ENCODE measurements around the gene LDLRAD4.

LDLRAD4 gene

DNA sequence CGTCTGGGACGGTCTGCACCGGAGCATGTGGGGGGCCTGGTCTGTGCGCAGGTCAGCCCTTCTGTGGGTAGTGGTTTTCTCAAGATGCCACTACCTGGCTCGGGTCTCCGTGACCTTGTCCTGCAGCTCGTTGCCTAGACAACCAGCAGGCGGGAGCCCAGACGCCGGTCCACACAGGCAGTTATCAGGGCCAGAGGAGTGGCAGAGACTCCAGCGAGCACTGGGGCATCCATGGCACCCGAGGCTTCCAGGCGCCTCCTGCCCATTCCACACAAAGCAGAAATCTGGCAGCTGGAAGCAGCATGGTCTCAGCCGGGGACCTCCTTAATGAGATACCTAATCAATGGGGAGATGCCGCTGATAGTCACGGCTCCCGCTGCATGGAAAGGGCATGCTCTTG is 351.7 kb downstream of the LDLRAD4 start:
- no peak for DNase-seq

- DNase-seq = no peak
These were observed 352.4 kb downstream of the LDLRAD4 start for GRCh38 chr18:13570856-13571495.

DNA sequence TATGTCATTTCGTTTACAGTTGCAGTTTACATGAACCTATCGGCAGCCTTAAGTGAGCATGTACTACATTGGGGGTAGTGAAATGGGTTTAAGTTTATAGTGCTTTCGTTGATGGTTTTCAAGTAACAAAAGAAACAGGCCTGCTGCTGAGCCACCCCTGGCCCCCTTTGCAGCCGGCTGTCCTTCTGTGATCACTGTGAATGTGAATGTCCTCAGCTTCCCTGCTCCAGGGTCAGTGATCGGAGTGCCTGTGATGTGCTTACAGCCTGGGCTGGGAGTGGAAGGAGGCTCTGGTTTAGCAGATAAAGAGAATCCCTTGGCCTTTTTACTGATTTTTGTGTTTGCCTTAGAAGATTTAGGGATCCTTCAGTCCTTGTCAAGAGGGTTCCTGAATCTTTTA is 353.6 kb downstream of the LDLRAD4 start:
- no peak for DNase-seq

GRCh38 chr18:13572721-13573120 is 354.2 kb downstream of the LDLRAD4 start:
- DNase-seq = no peak

DNA sequence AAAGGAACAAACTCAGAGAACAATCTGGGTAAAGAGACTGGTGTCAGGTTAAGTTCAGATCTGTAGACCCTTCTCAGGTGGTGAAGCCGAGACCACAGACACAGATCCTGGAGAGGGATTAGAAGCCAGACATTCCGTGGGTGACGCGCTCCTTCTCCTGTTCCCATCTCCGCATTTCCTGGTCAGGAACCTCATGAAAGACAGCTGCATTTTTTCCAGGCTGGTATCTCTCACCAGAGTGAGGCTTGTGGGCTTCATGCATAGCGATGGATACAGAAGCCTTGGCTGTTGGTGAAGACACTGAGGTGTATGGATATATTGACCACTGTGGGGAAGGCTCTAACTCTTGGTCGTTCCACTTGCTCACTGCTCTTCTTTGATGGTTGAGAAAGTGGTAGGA is 355.2 kb downstream of the LDLRAD4 start:
- DNase-seq = no peak

DNA sequence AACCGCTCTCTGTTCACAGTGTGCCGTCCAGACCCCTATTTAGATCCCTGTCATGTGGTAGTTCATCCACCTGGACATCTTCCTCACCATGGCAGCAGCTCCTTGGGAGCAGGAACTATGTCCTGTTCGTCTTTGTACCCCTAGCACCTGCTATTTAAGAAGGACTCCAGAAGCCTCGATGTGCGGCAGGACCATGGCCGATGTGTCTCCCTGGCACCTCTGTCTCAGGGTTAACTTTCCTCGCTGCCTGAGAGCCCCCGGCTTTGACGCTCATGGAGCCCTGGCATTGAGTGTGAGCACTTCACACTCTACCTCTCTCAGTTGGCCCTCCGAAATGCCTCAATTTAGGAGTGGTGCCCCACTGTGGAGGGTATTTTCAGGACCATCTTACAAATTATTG is 355.8 kb downstream of the LDLRAD4 start:
- no peak for DNase-seq

GRCh38 chr18:13574761-13575160 is 356.2 kb downstream of the LDLRAD4 start:
- no peak for DNase-seq

DNA sequence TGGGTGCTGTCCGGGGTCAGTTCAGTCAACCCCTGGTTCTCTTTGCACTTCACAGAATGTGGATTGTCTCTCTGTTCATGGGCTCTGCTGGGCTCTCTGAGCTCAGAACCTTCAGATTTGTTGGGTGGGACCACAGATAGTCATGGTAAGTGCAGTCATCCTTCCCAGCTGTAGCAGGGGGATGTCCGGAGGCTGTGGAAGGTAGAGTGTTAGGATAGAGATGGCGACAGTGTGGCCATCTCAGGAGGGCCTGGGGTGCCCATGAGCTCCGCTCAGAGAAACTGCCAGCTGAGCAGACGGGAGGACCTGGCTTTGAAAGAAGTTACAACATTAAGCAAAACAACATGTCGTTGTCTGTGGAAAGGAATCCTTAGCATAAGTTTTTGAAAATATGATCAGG is 358.0 kb downstream of the LDLRAD4 start:
- DNase-seq = no peak

DNA sequence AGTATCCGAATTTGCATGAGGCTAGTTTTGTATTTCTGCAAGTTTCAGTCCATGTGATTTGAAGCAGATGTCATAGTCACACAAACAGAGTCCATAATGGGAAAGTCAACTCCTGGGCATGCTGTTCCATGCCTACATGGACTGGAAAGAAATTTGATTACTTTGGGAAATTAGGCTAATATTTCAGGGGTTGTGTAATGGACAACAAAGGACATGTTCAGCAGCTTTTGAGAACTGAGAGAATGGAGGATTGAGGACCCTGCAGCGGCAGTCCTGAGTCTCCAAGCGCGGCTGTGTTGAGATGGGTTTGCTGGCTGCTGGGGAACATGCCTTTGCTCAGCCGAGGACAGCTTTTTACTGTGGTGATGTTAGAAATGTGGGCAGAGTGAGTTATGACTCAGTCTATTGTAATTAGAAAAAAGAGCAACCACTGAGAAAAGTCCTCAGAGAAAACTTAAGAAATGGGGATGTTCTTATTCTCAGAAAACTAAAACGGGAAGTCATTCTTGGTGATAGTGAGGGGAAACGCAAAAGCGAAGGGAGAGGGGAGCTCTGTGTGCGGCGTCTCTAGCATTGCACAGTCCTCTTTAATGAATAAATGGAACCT is 358.6 kb downstream of the LDLRAD4 start:
- no peak for DNase-seq

GRCh38 chr18:13577781-13578180 is 359.2 kb downstream of the LDLRAD4 start:
- no peak for DNase-seq

GRCh38 chr18:13578400-13578799 is 359.8 kb downstream of the LDLRAD4 start:
- DNase-seq = no peak

DNA sequence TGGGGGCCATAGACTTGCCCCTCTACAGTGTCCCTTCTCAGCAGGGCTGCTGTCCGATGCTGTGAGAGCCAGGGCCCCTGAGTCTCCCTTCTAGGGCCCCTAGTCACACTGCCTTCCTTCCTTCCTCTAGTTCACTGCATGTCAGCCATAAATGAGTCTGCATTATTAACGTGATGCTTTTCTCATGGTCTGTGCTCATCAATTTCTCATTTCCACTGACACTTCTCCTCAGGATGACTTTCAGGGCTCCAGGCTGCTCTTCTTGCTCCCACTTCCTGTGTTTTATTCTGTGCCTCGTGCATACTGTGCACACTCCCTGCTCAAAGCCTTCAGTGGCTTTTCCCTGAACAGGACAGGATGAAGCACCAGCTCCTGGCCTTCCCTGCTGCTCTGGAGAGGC is 361.3 kb downstream of the LDLRAD4 start:
- no peak for DNase-seq

DNA sequence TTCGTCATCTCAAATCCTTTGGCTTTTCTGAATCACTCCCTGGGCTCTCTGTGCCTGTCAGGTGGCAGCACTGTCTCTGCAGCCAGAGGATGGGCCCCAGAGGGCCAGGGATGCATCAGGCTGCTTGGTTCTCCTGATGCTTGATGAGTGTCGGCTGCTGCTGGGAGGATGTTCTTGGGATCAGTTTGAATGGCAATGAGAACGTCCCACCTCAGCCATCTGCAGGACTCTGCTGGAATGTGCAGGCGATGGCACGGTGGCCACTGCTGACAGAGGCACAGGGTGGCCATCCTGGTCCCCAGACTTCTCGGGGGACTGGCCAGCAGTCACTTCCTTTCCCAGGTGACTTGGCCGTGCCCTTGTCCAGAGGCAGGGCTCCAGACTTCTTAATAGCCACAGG is 361.8 kb downstream of the LDLRAD4 start:
- DNase-seq = no peak

GRCh38 chr18:13580991-13581390 is 362.4 kb downstream of the LDLRAD4 start:
- no peak for DNase-seq

GRCh38 chr18:13581496-13582177 is 363.1 kb downstream of the LDLRAD4 start:
- no peak for DNase-seq

GRCh38 chr18:13582178-13582670 is 363.7 kb downstream of the LDLRAD4 start:
- no peak for DNase-seq

GRCh38 chr18:13583576-13584550 is 365.3 kb downstream of the LDLRAD4 start:
- no peak for DNase-seq

DNA sequence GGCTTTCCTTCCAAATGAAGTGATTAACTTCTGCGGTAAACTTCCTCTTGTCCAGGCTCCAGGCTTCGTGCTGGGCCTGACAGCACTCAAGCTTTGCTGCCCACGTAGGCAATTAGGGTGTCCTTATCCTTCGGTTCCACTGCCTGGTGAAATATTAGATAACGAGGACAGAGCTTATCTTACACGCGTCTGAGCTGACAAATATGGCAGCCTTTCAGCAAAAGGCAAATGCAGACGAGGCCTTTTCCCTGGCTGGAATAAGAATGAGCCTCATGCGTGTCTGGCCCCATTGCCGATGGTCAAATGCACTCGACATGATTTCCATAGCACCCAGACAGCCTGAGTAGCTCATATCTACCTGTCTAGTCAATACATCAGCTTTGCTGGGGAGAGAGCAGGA is 366.3 kb downstream of the LDLRAD4 start:
- DNase-seq = no peak

DNA sequence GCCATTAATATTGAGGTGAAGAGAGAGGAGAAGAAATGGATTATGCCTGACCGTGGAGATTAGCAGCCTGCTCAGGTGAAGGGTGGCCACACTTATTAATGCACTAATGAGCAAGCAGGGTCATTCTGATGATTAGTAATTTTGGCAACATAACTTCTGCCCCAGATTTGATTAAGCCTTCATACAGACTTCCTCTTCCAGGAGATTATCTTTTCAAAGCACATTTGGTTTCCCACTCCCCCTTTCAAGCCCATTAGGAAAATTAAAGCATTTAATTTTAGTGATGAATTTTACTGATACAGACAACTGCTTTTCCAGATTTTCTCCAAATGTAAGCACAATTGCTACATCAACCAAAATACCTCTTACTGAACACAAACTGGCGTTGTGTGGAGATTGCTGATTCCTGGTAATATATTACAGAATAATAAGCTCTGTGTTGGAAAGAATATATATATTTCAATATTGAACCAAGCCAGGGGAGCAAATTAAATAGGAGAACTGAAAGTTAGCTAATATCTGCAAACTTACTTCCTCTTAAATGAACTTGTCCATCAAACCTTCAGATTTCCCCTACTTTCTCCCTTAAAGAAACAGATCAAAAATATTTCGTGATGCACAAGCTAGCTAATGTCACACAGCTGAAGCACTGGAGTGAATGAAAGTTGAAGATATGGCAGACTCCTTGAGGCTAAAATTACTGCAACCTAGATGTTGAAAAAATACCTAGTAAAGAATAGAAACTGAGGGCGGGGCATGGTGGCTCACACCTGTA is 367.0 kb downstream of the LDLRAD4 start:
- no peak for DNase-seq

- no peak for DNase-seq
These were observed 368.4 kb downstream of the LDLRAD4 start for GRCh38 chr18:13587001-13587400.

- DNase-seq = no peak
These were observed 368.9 kb downstream of the LDLRAD4 start for GRCh38 chr18:13587477-13587876.

DNA sequence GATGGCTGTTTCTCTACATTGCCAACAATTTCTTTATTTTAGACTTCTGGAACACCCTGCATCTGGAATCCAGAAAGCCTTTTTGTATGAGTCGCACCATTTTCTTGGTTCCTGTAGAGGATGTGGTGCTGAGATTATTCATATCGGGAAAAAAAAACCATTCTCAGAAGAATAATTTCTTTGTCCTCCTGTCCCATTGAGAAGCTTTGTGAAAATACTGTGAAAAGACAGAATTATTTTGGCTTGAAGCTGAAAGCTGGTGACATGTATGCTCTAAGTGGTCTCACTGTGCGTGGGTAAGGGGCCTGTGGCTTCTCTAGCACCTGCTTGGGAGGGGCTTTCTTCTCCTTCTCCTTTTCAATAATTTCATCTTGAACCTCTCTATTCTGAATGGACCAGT is 369.4 kb downstream of the LDLRAD4 start:
- DNase-seq = no peak
